ENCODE data around the gene MT1G. TPM values are rescaled to one million over a fixed set of nuclear protein-coding genes. Genes with fewer than 3 reads are reported as not detected.

Gene MT1G
- total RNA-seq, 2 experiments from 2014 or later = 35.9 to 39.0 TPM

- peaks cover 11% of the 10 kb centered on the region for H3K4me1 Mint-ChIP-seq (ENCODE audit: low read depth)
Observed at GRCh38 chr16:56647641-56648431, 20.0 kb downstream of the MT1G start.

GRCh38 chr16:56645838-56646237 lies 22.0 kb downstream of the MT1G start:
- no peak for DNase-seq
- Mint-ChIP-seq H3K4me1 (ENCODE audit: low read depth) (peaks cover 17% of the 10 kb centered on the region), H3K9me3 (no peaks in the 10 kb centered on the region), H3K36me3 (ENCODE audit: low read depth) (no peaks in the 10 kb centered on the region), H3K27ac (no peak overlapping the region), H3K27me3 (peaks cover 23% of the 10 kb centered on the region), H3K4me3 (no peak overlapping the region)
- ChIA-PET CTCF (interaction anchor here (0.6 to 1.0 kb wide), 4 partner anchors 10 to 56 kb away, joined by 3 to 4 read pairs (median 3); no protein-coding TSS in a partner anchor), POLR2A (interaction anchor here (0.7 to 2.0 kb wide), 3 partner anchors 10 to 35 kb away, joined by 3 to 5 read pairs (median 3); partner anchors contain the start of gene MT1E)
- intact Hi-C loops (cut with micrococcal nuclease) = no loop called here
- TF ChIP-seq CTCF (IDR thresholded peaks at IDR 0.05) = no peak
- ATAC-seq = no peak

More at GRCh38 chr16:56647641-56648431, 20.0 kb downstream of the MT1G start:
- no peak overlapping the region for H3K27ac Mint-ChIP-seq
- no peak overlapping the region for H3K4me3 Mint-ChIP-seq
- intact Hi-C loops (cut with micrococcal nuclease) = no loop called here
- ChIA-PET CTCF (interaction anchor here (1.0 kb wide), 1 partner anchor 14 kb away, joined by 3 read pairs; no protein-coding TSS in a partner anchor), POLR2A (interaction anchor here (1.3 kb wide), 1 partner anchor 15 kb away, joined by 4 read pairs; no protein-coding TSS in a partner anchor)
- no peak for TF ChIP-seq CTCF (IDR thresholded peaks at IDR 0.05)
- DNase-seq (no peak), ATAC-seq (no peak)
- no peaks in the 10 kb centered on the region for H3K9me3 Mint-ChIP-seq
- peaks cover 18% of the 10 kb centered on the region for H3K27me3 Mint-ChIP-seq
- no peaks in the 10 kb centered on the region for H3K36me3 Mint-ChIP-seq (ENCODE audit: low read depth)

- H3K27me3 Mint-ChIP-seq = peaks cover 28% of the 10 kb centered on the region
- CTCF ChIA-PET = interaction anchor here (2.7 to 3.3 kb wide), 2 partner anchors 11 to 34 kb away, joined by 12 to 14 read pairs; partner anchors contain the start of gene MT1F
- ATAC-seq = no peak
Observed at GRCh38 chr16:56645311-56645710, 22.6 kb downstream of the MT1G start.

GRCh38 chr16:56643833-56644232 lies 24.0 kb downstream of the MT1G start:
- DNase-seq (no peak), ATAC-seq (no peak)
- Mint-ChIP-seq H3K36me3 (ENCODE audit: low read depth) (no peaks in the 10 kb centered on the region), H3K4me1 (ENCODE audit: low read depth) (peaks cover 17% of the 10 kb centered on the region), H3K27ac (no peak overlapping the region), H3K27me3 (peaks cover 38% of the 10 kb centered on the region), H3K4me3 (peak overlapping the region; percentile 60), H3K9me3 (no peaks in the 10 kb centered on the region)
- CTCF ChIA-PET = interaction anchor here (0.7 to 3.4 kb wide), 16 partner anchors 9 to 67 kb away, joined by 3 to 27 read pairs (median 6); partner anchors contain the start of genes MT1E and MT1F
- no peak for TF ChIP-seq CTCF (IDR thresholded peaks at IDR 0.05)
- POLR2A ChIA-PET = interaction anchor here (1.8 to 3.1 kb wide), 2 partner anchors 24 to 39 kb away, joined by 10 to 13 read pairs; partner anchors contain the start of genes MT1G, MT1H and MT1X
- intact Hi-C loops (cut with micrococcal nuclease) = no loop called here

More at GRCh38 chr16:56645311-56645710, 22.6 kb downstream of the MT1G start:
- intact Hi-C loops (cut with micrococcal nuclease) = no loop called here
- Mint-ChIP-seq H3K4me1 (ENCODE audit: low read depth) (peaks cover 17% of the 10 kb centered on the region), H3K9me3 (no peaks in the 10 kb centered on the region), H3K36me3 (ENCODE audit: low read depth) (no peaks in the 10 kb centered on the region), H3K27ac (no peak overlapping the region), H3K4me3 (no peak overlapping the region)
- POLR2A ChIA-PET = interaction anchor here (2.0 to 3.1 kb wide), 2 partner anchors 11 to 23 kb away, joined by 5 to 13 read pairs; partner anchors contain the start of genes MT1G and MT1H
- no peak for DNase-seq
- no peak for TF ChIP-seq CTCF (IDR thresholded peaks at IDR 0.05)
